HG03342 (cell line): ENCODE results near the gene TMBIM1.

ENCODE experiments used
- ATAC-seq: cut with Tn5 transposase; IDR thresholded peaks from one replicate; pipeline ENCODE4 v1.9.1; 2021; ENCODE audit warnings: mild to moderate bottlenecking, moderate library complexity; ENCODE audit not compliant: unreplicated experiment

Gene TMBIM1

GRCh38 chr2:218259099-218259961 lies 33.0 kb downstream of the TMBIM1 start:
- no peak for ATAC-seq

GRCh38 chr2:218257390-218257981 lies 34.8 kb downstream of the TMBIM1 start:
- ATAC-seq = peak; percentile 76

GRCh38 chr2:218256612-218257350 lies 35.5 kb downstream of the TMBIM1 start:
- ATAC-seq = no peak

DNA sequence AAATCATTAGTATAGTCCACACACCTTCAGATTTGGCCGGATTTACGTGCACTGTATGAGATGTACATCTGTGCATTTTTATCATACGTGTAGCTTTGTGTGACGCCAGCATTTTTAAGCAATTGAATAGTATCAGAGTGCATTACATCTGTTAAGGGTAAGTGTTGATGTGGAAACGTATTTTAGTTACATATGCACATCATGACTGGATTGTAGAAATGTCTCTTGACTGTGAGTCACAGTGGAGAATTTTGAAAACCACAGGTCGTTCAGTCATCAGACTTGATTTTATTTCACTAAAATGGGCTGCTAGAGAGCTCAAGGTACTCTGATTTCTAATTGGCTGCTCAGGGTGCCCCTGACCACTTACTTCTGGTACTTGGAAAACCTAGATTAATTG lies 36.9 kb downstream of the TMBIM1 start:
- ATAC-seq = no peak

- no peak for ATAC-seq
These were observed 39.1 kb downstream of the TMBIM1 start for GRCh38 chr2:218253232-218253625.

- ATAC-seq = no peak
These were observed 39.6 kb downstream of the TMBIM1 start for GRCh38 chr2:218252509-218253231.

DNA sequence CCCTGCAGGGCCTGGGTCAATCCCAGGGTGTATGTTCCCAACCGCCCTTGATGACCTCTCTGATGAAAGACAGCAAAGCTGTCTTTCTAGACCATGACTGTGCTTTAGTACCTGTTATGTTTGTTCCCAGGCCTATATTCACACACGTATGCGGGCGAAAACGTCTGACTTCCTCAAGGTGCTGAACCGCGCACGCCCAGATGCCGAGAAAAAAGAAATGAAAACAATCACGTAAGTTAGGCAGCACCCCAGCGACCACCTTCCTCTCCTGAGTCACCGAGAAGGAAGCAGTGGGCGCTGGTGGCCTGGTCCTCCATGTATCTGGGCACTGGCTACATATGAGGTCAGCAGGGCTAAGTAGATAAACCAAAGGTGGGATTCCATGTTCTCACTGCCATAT lies 42.6 kb downstream of the TMBIM1 start:
- no peak for ATAC-seq

GRCh38 chr2:218245214-218245613 lies 47.1 kb downstream of the TMBIM1 start:
- ATAC-seq = no peak

GRCh38 chr2:218244665-218245064 lies 47.6 kb downstream of the TMBIM1 start:
- ATAC-seq = no peak

GRCh38 chr2:218244204-218244603 lies 48.1 kb downstream of the TMBIM1 start:
- ATAC-seq = no peak

DNA sequence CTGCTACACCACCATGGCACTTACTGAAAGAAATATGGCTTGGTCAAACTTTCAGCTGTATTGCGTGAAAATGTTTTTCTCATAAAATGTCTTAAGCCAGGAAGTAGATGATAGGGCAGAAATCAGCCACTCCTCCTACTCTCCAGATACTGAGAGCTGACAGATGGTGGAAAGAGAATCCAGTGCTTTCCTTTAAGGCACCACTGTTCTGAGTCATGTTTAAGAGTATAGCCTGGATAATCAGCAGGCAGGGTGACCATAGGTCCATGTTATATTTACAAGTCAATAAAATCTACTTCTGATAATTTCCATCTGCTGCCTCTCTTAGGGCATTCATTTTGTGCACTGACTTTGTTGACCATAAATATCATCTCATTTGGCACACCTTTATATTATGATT lies 53.4 kb downstream of the TMBIM1 start:
- ATAC-seq = no peak

- ATAC-seq = no peak
These were observed 55.5 kb downstream of the TMBIM1 start for GRCh38 chr2:218236829-218237228.

- ATAC-seq = no peak
These were observed 57.3 kb downstream of the TMBIM1 start for GRCh38 chr2:218235017-218235416.

- ATAC-seq = no peak
These were observed 57.8 kb downstream of the TMBIM1 start for GRCh38 chr2:218234521-218234920.

- ATAC-seq = no peak
These were observed 58.8 kb downstream of the TMBIM1 start for GRCh38 chr2:218233543-218233942.

GRCh38 chr2:218230882-218231281 lies 61.4 kb downstream of the TMBIM1 start:
- peak; percentile 69 for ATAC-seq

- no peak for ATAC-seq
These were observed 62.5 kb downstream of the TMBIM1 start for GRCh38 chr2:218229851-218230250.

- ATAC-seq = peak; percentile 76
These were observed 63.1 kb downstream of the TMBIM1 start for GRCh38 chr2:218229239-218229638.

- no peak for ATAC-seq
These were observed 63.8 kb downstream of the TMBIM1 start for GRCh38 chr2:218228366-218229090.

- no peak for ATAC-seq
These were observed 65.4 kb downstream of the TMBIM1 start for GRCh38 chr2:218226903-218227302.
